Ecto neural progenitor cell (in vitro differentiated cells): Measurements from ENCODE around the gene CCDC110.
A peak's percentile ranks its signal among the peaks of the same experiment; 100 is the strongest.

ENCODE experiments used
- DNase-seq: peaks from one replicate; pipeline ENCODE4 v3.0.0-alpha.2; 2018; ENCODE audit warnings: low spot score

Gene CCDC110

GRCh38 chr4:185421366-185422124 is 50.0 kb downstream of the CCDC110 start:
- no peak for DNase-seq

- no peak for DNase-seq
Measured at GRCh38 chr4:185416955-185417354, 54.6 kb downstream of the CCDC110 start.

GRCh38 chr4:185412412-185412811 is 59.1 kb downstream of the CCDC110 start:
- no peak for DNase-seq

GRCh38 chr4:185411849-185412248 is 59.7 kb downstream of the CCDC110 start:
- DNase-seq: no peak

- DNase-seq: no peak
Measured at GRCh38 chr4:185408432-185408831, 63.1 kb downstream of the CCDC110 start.

GRCh38 chr4:185405296-185405999 is 66.1 kb downstream of the CCDC110 start:
- no peak for DNase-seq

GRCh38 chr4:185404031-185404430 is 67.5 kb downstream of the CCDC110 start:
- DNase-seq: no peak

- DNase-seq: no peak
Measured at GRCh38 chr4:185399466-185399865, 72.1 kb downstream of the CCDC110 start.

GRCh38 chr4:185398618-185399017 is 72.9 kb downstream of the CCDC110 start:
- DNase-seq: no peak

- DNase-seq: no peak
Measured at GRCh38 chr4:185396724-185397385, 74.7 kb downstream of the CCDC110 start, which contains the start of gene ANKRD37. Gene ANKRD37 (plus strand): TSS chr4:185396841. CDS start chr4:185396924, 83 bp downstream.

- peak; percentile 99 for DNase-seq
Measured at GRCh38 chr4:185395956-185396723, 75.4 kb downstream of the CCDC110 start.

- no peak for DNase-seq
Measured at GRCh38 chr4:185395238-185395955, 76.1 kb downstream of the CCDC110 start, which contains the start of gene LRP2BP. Gene LRP2BP (minus strand): TSS chr4:185395924. CDS start chr4:185378186, 17,738 bp downstream.
